ENCODE results near the gene TSSK3.
"Not testable (repeated sequence)": the region's sequence is repeated elsewhere in the genome, so short reads cannot be mapped to it uniquely, and the experiment has no call there.

Gene TSSK3

GRCh38 chr1:32338637-32339145 lies 23.6 kb upstream of the TSSK3 start:
- DNase-seq (ENCODE audit: low read depth) = no peak

DNA sequence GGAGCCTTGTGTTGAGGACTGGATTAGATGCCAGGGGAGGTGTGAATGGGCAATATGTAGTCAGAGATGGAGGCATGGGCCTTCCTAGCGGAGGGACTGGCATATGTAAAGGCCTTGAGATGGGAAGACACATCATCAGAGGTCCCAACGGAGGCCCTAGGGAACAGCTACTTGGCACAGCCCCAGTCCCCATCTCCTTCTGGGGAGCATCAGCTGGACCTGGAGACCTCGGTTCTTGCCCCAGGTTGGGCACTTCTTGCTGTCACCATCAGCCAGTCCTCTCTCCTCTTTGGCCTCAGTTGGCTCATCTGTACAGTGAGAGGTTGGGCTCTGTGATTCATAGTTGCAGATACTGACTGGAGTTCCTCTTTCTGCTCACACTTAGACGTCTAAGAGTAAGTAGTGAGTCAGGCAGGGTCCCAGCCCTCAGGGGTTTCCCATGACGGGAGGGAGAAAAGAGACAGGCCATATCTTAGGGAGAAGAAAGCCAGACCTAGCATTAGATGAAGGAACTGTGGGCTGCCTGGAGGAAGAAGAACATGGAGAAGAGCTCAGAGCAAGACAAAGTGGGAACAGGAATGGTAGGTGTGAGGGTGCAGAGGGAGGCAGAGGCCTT lies 22.9 kb upstream of the TSSK3 start:
- DNase-seq (ENCODE audit: low read depth) = no peak

DNA sequence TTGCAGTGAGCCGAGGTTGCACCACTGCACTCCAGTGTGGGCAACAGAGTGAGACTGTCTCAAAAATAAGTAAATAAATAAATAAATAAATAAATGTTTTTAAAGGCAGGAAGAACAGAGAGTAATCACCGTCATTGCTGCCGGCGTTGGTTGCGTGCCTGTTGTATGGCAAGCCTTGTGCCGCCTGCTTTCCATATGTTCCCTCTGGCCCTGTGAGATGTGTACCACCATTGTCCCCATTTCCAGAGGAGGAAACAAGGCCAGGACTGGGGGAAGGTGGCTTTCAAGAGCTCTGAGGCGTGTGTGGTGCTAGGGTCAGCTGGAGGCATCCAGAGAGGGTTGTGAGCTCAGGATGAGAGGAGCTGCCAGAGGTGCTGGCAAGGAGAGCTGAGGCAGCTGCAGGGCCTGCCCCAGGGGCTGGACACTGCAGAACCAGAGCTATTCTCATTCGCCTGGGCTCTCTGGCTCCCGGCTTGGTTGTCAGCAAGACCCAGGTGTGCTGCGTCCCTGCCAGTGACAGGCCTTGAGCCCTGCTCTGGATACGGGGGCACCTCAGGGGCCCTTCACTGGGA lies 21.1 kb upstream of the TSSK3 start:
- no peak for DNase-seq (ENCODE audit: low read depth)

- no peak for DNase-seq (ENCODE audit: low read depth)
These were observed 20.4 kb upstream of the TSSK3 start for GRCh38 chr1:32341971-32342370.

DNA sequence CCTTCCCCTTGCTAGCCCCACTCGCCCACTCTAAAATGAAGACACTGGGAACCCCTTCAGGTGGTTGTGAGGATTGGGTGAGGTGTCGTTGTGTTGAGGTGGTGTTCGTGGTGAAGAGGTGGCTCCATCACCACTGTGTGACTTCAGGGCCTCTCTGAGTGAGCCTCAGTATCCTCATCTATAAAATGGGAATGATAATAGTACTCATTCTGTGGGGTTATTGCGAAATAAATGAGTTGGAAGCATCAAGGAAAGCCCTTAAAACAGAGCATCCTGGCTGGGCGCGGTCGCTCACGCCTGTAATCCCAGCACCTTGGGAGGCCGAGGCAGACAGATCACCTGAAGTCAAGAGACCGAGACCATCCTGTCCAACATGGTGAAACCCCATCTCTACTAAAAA lies 19.6 kb upstream of the TSSK3 start:
- no peak for DNase-seq (ENCODE audit: low read depth)

DNA sequence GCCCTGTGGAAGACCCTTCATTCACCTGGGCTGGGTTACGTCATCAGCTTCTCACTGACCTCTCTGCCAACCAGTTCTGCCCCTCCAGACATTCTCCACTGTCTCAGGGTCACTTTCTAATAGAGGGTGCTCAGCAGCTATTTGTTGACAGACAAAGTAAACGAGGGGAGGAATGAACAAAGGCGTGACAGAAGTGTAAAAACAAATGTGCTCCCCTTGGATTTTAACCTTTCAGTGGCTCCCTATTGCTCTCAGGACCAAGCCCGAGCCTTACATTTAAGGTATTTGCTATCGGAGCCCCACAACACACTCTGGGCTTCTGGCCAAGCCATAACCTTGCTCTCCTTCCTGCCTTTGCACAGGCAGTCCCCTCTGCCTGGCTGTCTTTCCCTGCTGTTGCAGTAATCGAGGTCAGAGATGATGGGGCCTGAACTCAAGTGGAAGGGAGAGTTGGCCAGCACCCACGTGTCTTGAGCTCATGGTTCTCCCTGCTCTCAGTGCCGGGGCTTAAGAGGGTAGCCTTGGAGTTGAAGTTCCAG lies 17.0 kb upstream of the TSSK3 start:
- DNase-seq (ENCODE audit: low read depth) = no peak

GRCh38 chr1:32346532-32347157 lies 15.7 kb upstream of the TSSK3 start:
- DNase-seq (ENCODE audit: low read depth) = no peak

GRCh38 chr1:32349211-32349708 lies 13.1 kb upstream of the TSSK3 start:
- no peak for DNase-seq (ENCODE audit: low read depth)

DNA sequence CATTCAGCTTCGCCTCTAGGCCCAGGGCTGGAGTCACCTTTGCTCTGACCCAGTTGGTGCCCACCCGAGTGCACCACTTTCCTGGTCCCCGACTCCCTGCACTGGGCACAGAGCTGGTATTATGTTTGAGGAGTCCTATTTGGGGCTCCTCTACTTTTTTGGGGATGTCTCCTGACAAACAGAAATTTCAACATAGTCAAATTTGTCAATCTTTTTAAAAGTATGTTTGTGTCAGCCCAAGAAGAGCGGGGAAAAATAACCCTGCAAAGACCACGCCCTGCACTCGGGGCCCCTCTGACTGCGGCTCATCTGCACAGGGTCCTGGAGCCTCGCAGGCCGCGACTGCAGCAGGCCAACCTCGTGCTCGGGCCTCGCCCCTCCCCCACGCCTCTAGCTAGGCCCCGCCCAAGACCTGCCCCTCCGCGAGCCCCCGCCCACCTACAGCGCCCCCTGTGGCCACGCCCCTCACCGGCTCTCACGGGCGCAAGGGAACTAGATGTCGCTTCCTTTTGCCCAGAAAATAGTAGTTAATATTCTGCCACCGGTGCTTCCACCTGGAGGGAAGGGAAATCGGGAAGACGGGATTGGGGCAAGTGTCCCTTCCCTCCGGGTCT lies 11.4 kb upstream of the TSSK3 start:
- DNase-seq (ENCODE audit: low read depth) = peak; percentile 60

DNA sequence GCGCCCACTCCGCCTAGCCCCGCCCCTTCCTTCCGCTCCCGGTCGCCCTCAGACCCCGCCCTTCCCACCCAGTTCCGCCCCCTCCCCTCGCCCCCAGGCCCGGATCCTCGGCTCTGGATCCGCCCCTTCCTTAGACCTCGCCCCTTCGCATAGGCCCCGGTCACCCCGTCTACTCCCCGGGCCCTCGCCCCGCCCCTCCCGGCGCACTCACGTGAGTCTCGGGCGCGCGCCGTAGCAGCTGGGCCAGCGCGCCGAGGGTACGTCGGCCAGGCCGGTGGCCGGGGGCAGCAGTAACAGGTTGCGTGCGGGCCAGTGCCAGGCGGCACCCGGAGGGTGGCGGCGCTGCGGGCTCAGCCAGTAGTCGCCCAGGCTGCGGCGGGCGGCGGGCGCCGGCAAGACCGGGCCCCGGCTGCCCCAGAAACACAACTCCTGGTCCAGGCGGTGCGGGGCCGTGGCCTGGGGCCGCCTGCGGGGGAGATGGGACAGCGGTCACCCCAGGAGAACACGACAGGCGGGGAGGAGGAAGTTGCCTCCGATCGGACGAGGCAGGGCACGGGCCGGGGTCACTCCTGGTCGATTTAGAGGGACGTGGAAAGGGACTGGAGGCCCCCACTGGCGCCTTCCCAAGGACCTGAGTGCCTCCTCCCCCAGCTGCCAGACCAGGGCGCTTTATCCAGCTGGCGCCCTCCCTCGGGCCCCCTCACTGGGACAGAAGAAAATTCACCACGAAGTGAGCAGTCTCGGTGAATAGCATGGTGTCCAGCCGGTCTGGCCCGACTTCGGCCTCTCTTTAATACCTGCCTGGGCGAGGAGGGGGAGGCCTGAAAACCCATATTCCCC lies 10.7 kb upstream of the TSSK3 start:
- DNase-seq (ENCODE audit: low read depth) = peak; percentile 80

- DNase-seq (ENCODE audit: low read depth) = no peak
These were observed 10.0 kb upstream of the TSSK3 start for GRCh38 chr1:32352239-32352745.

DNA sequence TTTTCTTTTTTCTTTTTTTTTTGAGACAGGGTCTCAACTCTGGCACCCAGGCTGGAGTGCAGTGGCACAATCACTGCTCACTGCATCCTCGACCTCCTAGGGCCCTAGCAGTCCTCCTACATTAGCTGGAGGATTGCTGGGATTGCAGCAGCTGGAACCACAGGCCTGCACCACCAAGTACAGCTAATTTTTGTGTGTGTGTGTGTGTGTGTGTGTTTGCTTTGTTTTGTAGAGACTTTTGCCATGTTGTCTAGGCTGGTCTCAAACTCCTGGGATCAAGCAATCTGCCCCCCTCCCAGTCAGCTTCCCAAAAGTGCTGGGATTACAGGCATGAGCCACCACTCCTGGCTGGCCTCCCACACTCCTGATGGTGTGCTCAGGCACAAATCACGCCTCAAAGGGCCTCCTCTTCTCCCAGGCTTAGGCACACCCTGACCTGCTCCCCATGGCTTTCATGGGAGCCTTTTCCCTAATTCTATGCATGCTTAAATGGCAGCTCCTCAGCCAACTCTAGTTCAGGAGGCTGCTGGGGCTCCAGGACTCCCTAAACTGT lies 9.4 kb upstream of the TSSK3 start:
- no peak for DNase-seq (ENCODE audit: low read depth)

DNA sequence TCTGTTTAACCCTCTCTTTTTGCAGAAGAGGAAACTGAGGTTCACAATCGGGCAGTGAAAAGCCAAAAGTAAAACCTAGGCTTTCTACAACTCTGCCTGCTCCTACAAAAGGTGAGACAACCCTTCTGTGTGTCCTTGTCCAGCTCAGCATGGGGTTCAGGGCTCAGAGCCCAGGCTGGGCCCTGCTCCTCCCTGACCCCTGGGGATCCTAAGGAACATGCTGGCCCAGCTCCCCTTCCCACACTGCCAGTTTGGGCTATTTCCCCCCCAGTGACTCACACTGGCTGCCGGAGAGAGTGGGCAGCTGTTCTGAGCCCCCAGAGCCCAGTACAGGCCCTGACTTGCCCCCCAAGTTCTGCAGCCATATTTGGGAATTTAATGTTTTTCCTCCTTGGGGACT lies 8.9 kb upstream of the TSSK3 start:
- DNase-seq (ENCODE audit: low read depth) = no peak

GRCh38 chr1:32353886-32354570 lies 8.3 kb upstream of the TSSK3 start:
- DNase-seq (ENCODE audit: low read depth) = no peak

DNA sequence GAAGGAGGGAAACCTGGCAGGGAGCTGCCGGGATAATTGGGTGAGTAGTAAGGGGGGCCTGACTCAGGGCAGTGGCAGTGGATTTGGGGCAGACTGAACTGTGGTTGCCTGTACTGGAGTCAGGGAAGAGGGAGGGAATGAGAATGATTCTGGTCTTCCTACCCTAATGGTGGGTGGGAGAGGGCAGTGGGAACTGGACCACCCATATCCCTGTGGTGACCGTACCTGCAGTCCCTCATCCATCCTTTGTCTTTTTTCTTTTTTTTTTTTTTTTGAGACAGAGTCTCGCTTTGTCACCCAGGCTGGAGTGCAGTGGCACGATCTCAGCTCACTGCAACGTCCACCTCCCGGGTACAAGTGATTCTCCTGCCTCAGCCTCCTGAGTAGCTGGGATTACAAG lies 6.6 kb upstream of the TSSK3 start:
- not testable (repeated sequence) for DNase-seq (ENCODE audit: low read depth)

DNA sequence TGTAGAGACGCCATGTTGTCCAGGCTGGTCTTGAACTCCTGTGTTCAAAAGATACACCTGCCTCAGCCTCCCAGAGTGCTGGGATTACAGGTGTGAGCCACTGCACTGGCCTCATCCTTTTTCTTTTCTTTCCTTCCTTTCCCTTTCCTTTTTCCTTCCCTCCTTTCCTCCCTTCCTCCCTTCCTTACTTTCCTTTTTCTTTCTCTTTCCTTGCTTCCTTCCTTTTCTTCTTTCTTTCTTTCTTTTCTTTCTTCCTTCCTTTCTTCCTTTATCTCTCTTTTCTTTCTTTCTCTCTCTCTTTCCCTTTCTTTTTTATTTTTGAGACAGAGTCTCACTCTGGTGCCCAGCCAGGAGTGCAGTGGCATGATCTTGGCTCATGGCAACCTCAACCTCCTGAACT lies 5.9 kb upstream of the TSSK3 start:
- no peak for DNase-seq (ENCODE audit: low read depth)

DNA sequence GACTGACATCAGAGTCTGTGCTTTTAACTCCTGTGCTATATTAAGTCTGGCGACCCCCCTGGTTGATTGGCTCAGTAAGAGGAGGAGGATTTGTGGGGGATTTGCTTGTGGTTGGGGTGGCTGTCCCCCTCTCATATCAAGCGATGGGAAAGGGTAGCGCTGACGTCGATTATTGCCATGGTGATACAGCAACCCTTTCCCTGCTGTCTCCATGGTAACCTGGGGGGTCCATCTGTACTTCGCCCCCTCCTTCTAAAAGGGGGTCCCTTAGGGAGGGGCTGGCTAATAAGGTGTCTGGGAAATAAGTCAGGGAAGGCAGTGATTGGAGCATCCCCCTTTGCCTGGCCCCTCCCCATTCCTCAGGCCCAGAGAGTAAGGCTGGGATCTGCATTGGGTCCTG lies 4.7 kb upstream of the TSSK3 start:
- DNase-seq (ENCODE audit: low read depth) = no peak

DNA sequence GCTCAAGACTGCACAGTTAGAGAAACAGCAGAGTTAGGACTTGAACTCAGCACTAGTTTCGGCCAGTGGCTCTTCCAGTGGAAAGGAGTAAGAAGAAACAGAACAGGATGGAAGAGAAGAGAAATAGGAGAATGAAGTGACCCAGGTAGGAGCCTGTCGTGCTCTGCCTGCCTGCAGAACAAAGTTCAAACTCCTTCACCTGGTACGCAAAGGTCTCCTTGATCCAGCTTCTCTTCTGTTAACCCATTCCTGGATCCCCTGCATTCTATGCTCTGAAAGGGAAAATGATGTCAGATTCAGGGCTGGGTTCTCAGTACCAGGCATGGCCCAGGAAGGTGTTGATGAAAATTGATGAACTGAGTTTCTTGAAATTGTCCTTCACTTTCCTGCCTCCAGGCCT lies 3.9 kb upstream of the TSSK3 start:
- DNase-seq (ENCODE audit: low read depth) = no peak

GRCh38 chr1:32361308-32361673 lies 1.0 kb upstream of the TSSK3 start:
- DNase-seq (ENCODE audit: low read depth) = no peak

GRCh38 chr1:32361674-32362473 lies 465 bp upstream of the TSSK3 start:
- DNase-seq (ENCODE audit: low read depth) = no peak

All from stimulated activated CD8-positive, alpha-beta memory T cell treated with anti-CD3 and anti-CD28 coated beads, Interleukin-12 subunit alpha, Interleukin-12 subunit beta, amount 100 ng/mL, for 4 hours (primary cell).